Coronary artery (tissue), 2 donors: ENCODE measurements around the gene TPRN.
A peak's percentile ranks its signal among the peaks of the same experiment; 100 is the strongest.

Source experiments
- DNase-seq: peaks from one replicate; pipeline ENCODE4 v3.0.0-alpha.2; 2017; ENCODE audit warnings: low spot score
- H3K27ac ChIP-seq, 2 donors: fragments of 200-600 bp; sonication (generic); one replicate each; pipeline ENCODE4 v1.5.1; 2016 to 2019
- H3K4me3 ChIP-seq: fragments of 200-600 bp; sonication (generic); 2 replicates; pipeline ENCODE4 v1.5.1; 2016; ENCODE audit warnings: mild to moderate bottlenecking, moderate library complexity
- TF ChIP-seq, protein P1 (sequence below): fragments of 200-600 bp; sonication (generic); IDR thresholded peaks from one replicate; pipeline ENCODE4 v1.5.1; 2019; ENCODE audit warnings: antibody characterized with exemption

The TPRN gene

DNA sequence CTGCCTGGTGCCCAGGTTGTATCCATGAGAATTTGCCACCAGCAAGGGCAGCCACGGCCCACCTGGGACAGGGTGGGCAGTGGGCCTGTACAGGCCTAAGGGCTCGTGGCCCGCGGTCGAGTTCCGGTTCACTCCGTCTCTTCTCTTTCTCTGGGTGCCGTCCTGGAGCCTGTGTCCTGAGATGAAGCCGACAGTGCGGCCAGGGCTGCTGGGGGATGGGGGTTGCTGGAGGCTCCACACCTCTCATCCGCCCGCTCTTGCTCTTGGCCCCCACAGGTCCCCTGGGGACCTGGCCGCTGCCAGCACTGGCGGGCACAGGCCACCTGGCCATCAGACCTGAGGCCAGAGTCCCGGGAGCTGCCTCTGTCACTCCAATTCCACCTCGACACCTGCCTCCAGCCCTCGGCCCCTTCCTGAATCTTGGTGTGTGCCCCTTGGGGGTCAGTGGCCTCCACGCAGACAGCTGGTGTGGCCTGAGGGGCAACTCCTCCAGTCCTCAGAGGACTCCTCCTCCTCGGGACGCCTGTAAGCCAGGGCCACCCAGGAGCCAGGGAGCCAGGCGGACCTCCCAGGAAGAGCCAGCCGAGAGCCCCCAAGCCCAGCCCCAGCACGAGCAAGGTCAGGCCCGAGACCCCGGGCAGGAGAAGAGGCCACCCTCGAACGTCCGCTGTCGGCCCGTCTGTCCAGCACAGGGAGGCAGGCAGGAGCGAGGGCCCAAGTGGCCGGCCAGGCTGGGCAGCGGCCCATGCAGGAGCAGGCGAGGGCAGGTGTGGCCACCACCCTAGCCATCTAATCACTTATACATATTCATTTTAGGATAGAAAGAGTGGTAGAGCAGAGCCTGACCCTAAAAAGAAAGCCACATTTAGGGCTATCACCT, 35.9 kb downstream of the TPRN start:
- DNase-seq, result no peak
- Histone ChIP-seq H3K27ac (no peak overlapping the region), H3K4me3 (no peak overlapping the region)
- TF ChIP-seq, protein P1, sequence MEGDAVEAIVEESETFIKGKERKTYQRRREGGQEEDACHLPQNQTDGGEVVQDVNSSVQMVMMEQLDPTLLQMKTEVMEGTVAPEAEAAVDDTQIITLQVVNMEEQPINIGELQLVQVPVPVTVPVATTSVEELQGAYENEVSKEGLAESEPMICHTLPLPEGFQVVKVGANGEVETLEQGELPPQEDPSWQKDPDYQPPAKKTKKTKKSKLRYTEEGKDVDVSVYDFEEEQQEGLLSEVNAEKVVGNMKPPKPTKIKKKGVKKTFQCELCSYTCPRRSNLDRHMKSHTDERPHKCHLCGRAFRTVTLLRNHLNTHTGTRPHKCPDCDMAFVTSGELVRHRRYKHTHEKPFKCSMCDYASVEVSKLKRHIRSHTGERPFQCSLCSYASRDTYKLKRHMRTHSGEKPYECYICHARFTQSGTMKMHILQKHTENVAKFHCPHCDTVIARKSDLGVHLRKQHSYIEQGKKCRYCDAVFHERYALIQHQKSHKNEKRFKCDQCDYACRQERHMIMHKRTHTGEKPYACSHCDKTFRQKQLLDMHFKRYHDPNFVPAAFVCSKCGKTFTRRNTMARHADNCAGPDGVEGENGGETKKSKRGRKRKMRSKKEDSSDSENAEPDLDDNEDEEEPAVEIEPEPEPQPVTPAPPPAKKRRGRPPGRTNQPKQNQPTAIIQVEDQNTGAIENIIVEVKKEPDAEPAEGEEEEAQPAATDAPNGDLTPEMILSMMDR, result no peak

DNA sequence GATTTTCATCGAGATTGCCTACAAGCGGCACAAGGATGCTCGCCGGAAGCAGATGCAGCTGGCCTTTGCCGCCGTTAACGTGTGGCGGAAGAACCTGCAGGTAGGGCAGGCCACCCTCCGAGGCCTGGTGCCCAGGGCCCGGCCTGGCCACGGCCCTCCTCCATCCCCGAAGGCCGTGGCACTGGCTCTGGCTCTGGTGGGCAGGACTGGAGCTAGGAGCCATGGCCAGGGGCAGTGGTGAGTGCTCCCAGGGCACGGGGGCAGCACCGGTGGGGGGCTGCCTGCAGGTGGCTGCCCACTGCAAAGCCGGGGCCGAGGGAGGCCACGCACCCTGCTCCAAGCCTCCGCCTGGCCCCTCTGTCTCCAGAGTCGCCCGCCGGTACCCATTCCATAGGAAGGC, 36.7 kb downstream of the TPRN start:
- H3K27ac ChIP-seq, result no peak overlapping the region
- DNase-seq, result no peak
- no peak overlapping the region for H3K4me3 ChIP-seq
- TF ChIP-seq, protein P1, result no peak

DNA sequence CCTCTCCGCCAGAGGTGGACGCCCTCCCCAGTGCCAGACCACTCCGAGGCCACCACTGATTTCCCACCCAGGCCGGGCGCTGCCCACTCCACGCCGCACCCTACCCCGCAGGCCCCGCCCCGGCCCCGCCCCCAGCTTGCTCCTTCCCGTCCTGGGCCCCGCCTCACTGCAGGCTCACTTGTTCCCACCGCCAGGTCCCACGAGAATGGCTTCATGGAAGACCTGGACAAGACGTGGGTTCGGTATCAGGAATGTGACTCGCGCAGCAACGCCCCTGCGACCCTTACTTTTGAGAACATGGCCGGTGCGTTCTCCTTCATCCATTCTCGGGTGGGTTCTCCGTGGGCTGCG, 37.2 kb downstream of the TPRN start:
- H3K27ac ChIP-seq, result no peak overlapping the region
- DNase-seq, result no peak
- H3K4me3 ChIP-seq, result peak overlapping the region; percentile 67
- TF ChIP-seq, protein P1, result no peak

DNA sequence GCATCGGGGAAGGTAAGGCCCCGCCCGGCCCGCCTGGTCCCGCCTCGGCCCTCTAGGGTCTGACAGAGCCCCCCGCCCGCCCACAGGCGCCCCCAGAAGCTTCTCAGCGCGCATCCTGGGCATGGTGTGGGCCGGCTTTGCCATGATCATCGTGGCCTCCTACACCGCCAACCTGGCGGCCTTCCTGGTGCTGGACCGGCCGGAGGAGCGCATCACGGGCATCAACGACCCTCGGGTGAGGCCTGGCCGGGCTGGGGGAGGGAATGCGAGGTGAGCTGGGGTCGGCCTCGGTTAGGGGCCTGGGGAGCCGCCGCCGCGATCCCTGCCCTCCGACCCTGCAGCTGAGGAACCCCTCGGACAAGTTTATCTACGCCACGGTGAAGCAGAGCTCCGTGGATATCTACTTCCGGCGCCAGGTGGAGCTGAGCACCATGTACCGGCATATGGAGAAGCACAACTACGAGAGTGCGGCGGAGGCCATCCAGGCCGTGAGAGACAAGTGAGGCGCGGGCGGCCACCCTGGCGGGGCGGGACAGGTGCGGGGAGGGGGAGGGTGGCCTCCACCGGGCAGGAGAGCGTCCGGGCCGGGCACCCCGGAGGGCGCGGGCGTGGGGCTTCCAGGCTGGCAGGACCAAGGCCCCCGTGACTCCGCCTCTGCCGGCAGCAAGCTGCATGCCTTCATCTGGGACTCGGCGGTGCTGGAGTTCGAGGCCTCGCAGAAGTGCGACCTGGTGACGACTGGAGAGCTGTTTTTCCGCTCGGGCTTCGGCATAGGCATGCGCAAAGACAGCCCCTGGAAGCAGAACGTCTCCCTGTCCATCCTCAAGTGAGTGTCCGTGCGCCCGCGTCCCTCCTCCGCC, 37.8 kb downstream of the TPRN start:
- Histone ChIP-seq H3K4me3 (peak overlapping the region; percentile 67), H3K27ac (no peak overlapping the region)
- TF ChIP-seq, protein P1, result no peak
- no peak for DNase-seq

DNA sequence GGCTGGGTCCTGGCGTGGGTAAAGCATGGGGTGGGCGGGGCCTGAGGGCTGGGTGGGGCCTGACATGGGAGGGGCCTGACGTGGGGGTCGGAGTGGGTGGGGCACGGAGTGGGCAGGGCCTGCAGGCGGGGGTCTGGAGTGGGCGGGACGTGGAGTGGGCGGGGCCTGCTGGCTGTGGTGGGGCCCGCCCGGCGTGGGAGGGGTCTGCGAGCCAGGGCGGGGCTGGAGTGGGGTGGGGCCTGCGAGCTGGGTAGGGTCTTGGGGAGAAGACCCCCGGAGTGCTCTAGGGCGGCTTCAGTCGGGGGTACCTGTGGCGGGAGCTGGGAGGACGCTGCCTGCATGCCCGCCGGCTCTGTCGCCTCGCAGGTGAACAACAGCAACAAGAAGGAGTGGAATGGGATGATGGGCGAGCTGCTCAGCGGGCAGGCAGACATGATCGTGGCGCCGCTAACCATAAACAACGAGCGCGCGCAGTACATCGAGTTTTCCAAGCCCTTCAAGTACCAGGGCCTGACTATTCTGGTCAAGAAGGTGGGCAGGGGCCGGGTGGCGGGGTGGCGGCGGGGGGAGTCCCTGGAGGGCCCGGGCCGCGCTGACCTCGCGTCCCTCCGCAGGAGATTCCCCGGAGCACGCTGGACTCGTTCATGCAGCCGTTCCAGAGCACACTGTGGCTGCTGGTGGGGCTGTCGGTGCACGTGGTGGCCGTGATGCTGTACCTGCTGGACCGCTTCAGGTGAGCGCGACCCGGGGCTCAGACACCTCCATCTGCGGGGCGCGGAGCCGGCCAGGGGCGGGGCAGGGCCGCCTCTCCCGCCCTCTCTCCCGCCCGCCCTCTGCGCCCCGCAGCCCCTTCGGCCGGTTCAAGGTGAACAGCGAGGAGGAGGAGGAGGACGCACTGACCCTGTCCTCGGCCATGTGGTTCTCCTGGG, 38.7 kb downstream of the TPRN start:
- Histone ChIP-seq H3K27ac (no peak overlapping the region), H3K4me3 (peak overlapping the region; percentile 33)
- TF ChIP-seq, protein P1, result no peak
- DNase-seq, result no peak

DNA sequence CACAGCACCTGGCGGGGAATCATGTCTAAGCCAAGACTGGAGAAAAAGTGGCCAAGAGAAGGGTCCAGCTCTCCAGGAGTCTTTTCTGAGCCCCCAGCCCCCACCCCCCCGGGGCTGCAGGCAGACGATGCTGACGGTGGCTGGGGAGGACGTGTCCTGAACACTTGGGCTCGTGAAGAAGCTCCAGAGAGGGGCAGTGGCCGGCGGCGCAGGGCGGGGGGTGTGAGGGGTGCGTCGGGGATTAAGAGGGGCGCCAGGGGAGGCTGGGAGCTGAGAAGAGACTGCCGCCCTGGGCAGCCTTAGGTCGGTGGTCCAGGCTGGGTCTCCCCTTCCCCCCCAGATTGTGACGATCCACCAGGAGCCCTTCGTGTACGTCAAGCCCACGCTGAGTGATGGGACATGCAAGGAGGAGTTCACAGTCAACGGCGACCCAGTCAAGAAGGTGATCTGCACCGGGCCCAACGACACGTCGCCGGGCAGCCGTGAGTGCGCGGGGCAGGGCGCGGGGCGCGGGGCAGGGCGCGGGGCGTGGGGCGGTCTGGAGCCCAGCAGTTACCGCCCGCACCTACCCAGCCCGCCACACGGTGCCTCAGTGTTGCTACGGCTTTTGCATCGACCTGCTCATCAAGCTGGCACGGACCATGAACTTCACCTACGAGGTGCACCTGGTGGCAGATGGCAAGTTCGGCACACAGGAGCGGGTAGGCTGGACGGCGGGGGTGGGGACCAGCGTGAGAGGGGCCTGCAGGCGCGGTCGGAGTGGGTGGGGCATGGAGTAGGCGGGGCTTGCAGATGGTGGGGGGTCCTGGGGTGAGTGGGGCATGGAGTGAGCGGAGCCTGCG, 39.6 kb downstream of the TPRN start:
- TF ChIP-seq, protein P1, result no peak
- Histone ChIP-seq H3K27ac (no peak overlapping the region), H3K4me3 (no peak overlapping the region)
- DNase-seq, result no peak
